GM10266 (cell line): ENCODE data around the gene PPIL1.
"Not testable (repeated sequence)": the region's sequence is repeated elsewhere in the genome, so short reads cannot be mapped to it uniquely, and the experiment has no call there.

Experiments
- DNase-seq: peaks from one replicate; pipeline ENCODE4 v3.0.0; 2012; ENCODE audit errors: extremely low spot score
- CTCF ChIP-seq: IDR thresholded peaks from 2 replicates; pipeline ENCODE4 v1.5.1; 2012; ENCODE audit warnings: mild to moderate bottlenecking, low read depth; ENCODE audit not compliant: control insufficient read depth, insufficient read depth; ENCODE audit errors: missing control alignments

The PPIL1 gene

DNA sequence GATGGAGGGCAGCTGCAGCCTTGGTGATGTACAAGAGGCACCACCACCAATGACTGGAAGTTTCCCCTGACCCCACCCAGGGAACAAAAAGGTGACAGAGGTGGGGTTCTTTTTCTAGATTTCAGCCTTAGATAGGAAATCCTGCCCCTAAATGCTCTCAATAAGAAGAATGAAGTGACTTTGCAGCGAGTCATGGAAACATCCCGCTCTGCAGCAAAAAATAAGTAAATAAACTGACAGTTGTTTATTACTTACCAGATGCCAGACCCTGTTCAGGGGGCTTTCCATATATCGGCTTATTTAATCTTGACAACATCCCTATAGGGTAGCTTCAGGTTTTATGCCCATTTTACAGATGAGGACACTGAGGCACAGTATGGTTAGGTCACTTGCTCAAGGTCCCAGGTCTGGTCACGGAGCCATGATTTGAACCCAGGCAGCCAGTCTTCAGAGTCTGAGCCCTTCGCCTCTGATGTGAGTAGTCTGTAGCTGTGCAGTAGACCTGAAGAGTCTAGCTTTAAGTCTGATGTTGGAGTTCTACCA lies 30.3 kb upstream of the PPIL1 start:
- TF ChIP-seq CTCF, result no peak
- no peak for DNase-seq

DNA sequence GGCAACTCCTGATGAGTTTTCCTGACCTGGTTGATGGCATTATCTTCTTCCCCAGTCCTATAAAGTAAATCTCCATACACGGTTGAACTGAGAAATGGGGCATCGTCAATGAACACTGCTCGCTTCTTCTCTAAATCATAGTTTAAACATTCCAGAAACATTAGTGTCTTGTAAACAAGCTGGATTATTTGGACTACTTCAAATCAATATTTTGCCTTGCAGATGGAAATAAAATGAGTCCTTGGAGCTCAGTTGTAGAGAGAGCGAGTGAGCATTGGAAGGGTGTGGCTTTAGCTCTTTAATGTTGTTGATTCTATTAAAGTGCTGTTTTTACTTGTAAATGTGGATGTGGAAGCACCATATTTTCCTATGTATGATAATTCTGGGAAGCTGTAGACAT lies 29.5 kb upstream of the PPIL1 start:
- DNase-seq, result no peak
- no peak for TF ChIP-seq CTCF

GRCh38 chr6:36897609-36898008 lies 23.0 kb upstream of the PPIL1 start:
- peak; percentile 10 for TF ChIP-seq CTCF
- DNase-seq, result no peak

DNA sequence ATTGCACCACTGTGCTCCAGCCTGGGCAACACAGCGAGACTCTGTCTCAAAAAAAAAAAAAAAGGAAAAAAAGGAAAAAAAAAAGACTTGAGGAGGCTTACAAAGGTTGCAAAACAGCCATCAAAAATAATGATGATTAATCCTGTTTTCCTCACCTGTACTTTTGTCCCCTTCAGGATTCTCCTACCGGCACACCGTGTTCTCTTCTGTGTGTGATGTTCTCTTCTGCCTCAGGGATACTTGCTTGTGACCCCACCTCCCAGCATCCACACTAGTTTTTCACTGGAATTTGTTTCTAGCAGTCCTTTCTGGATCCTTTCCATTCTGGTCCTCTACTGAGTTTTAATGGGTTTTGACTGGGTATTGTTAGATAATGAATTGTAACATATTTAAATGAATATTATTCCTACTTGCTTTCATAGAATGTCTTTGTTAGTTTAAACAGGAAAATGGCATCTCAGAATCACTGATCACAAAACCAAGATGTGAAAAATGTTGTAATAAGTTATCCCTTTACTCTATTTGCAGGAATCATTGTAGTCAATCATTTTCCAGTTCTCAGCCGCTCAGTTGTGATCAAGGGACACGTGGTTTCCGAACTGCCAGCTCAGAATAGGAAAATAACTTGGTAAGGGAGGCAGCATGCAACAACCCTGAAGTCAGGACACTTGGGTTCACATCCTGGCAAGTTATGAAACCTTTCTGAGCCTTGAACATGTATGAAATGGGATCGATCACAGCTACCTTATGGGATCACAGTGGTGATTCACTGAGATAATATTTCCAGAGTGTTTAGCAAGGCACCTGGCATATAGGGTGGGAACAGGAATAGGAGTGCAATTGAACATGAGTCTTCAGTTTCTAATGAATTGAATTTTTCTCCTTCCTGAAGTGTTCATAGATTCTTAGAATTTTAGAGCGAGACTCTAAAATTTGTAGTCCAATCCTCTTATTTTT lies 19.7 kb upstream of the PPIL1 start:
- TF ChIP-seq CTCF, result no peak

DNA sequence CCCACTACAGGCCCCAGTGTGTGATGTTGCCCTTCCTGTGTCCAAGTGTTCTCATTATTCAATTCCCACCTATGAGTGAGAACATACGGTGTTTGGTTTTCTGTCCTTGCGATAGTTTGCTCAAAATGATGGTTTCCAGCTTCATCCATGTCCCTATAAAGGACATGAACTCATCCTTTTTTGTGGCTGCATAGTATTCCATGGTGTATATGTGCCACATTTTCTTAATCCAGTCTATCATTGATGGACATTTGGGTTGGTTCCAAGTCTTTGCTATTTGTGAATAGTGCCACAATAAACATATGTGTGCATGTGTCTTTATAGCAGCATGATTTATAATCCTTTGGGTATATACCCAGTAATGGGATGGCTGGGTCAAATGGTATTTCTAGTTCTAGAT lies 16.6 kb upstream of the PPIL1 start:
- DNase-seq, result not testable (repeated sequence)

More for the DNA sequence above, 19.7 kb upstream of the PPIL1 start:
- DNase-seq, result no peak

- no peak for DNase-seq
- TF ChIP-seq CTCF, result no peak
Measured at GRCh38 chr6:36890112-36890663, 15.6 kb upstream of the PPIL1 start.

DNA sequence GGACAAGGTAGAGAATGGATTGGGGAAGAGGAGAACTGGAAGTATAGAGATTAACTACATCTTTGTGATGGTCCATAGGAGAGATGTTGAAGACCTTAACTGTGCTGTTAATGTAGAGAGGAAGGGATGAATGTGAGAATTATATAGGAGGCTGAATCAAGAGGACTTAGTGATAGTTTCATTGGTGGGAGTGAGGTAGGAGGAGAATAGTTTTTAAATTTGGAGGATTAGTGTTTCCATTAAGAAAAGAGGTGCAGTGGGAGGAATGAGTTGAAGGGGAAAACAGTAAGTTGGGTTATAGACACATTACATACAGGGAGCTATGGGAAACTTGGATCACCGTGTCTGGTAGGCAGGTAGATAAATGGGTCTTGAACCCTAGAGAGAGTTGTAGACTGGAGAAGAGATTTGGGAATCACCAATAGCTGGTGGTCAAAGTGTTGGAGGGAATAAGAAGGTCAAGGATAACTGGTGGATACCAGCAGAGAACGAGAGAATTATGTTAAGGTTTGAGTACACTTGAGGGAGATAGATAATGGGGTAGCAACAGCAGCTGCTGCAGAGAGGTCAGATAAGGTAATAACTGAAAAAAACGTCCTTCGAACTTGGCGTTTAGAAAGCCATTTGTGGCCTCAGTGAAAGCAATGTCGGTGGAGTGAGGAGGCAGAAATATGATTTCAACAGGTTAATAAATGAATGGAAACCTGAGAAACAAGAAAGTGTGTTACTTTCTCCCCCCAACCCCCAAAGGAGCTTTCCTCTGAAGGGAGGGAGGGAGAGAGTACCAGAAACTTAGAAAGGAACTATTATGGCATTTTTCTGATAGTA lies 14.3 kb upstream of the PPIL1 start:
- TF ChIP-seq CTCF, result no peak
- peak; percentile 18 for DNase-seq
